Activated CD8-positive, alpha-beta memory T cell treated with anti-CD3 and anti-CD28 coated beads, Interleukin-2, amount 50 U/mL, for 24 hours (primary cell): ENCODE results near the gene DAB2IP.

Experiments
- DNase-seq: peaks from one replicate; pipeline ENCODE4 v3.0.0-alpha.2; 2020; ENCODE audit errors: extremely low read depth

The DAB2IP gene

DNA sequence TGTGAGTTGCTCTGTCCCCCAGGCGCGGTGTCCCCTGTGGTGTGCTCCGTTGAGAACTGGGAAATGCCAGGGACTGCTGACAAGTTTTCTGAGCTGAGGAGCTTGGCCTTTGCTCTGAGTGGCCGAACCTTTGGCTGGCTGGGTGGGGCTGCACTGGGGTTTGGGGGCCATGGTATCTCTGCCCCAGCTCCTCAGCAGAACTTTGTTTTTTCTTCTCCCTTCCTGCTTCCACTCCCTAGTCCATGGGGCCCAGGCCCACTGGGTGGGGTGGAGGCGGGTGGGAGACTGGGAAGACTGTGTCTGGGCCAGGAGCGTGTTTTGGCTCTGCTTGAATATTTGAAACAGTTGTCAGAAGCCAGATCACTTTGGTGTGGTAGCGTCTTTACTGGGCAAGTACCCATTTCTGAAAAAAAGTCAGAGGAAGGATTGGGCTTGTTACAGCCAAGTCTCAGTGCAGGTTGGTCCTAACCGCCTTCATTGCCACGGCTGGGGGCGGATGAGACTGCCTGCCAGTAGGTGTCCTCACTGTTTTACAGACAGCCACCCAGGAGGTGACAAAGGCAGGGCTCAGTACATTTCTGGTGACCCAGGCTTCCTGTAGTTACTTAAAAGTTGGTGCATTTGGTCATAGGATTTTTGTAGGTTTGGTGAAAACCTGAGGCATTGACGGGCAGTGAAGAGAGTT lies 92.7 kb downstream of the DAB2IP start:
- no peak for DNase-seq

- no peak for DNase-seq
Observed at GRCh38 chr9:121744687-121745395, 93.4 kb downstream of the DAB2IP start.

GRCh38 chr9:121745396-121745695 lies 93.9 kb downstream of the DAB2IP start:
- no peak for DNase-seq

GRCh38 chr9:121746411-121746810 lies 95.0 kb downstream of the DAB2IP start:
- no peak for DNase-seq

DNA sequence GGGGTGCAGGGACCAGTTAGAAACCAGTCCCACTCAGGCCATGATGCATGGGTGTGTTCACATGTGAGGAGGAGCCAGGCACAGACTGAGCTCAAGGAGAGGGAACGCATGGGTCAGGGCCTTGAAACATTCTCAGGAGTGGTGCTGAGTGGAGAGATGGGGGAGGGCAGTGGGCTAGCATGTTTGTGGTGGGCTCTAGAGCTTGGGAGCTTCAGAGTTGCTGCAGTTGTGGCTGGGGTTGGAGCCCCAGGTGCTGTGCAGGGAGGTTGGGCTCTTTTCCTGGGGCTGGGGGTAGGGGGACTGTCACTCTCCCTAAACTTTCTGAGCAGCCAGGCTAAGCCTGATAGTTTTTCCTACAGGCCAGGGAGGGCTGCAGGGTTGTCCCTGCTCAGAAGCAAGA lies 95.4 kb downstream of the DAB2IP start:
- DNase-seq = no peak

GRCh38 chr9:121748074-121748473 lies 96.6 kb downstream of the DAB2IP start:
- no peak for DNase-seq

DNA sequence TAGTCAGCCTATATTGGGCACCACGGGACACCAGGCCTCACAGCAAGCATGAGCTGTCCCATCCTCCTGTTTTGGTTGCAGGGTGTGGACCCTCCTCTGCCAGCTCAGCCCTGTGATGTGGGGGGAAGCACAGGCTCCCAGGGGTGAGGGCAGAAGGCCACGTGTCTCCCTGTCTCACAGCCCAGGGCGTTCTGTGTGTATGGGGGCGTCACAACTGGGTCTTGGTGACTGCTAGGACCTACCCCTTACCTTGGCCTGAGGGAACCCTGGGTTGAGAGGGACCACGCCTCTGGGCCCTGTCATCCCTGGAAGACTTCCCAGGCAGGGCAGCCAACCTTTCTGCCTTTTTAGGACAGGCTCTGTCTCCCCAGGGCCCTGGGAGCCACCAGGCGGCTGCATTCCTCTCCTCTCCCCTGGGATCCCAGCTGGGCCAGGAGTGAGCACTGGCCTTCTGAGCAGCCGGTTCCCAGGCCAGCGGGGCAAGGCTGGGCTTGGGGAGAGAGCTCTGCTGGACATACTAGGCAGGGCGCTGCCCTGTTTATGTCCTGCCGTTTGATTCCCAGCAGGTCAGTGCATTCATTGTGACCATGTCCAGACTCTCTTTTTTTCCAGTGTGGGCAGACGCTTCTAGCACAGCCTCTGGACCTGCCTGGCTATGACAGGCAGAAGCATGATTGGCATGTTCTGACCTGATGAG lies 97.4 kb downstream of the DAB2IP start:
- no peak for DNase-seq

DNA sequence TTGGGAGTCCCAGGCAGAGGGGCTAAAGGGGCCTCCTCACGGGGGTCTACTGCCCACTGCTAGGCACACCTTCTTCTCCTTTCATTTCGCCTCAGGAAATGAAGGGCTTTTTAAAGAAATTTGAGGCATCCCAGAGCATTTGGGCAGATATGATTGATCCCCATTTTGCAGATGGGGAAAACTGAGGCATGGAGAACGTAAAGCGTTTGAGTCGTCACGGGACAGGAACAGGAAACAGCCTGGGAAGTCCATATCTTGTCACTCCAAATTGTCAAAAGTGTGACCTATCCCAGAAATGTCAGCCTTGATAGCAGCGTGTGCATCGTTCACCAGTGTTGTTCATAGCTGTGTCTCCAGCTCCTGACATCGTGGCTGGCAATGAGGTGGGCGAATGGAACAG lies 98.2 kb downstream of the DAB2IP start:
- no peak for DNase-seq

DNA sequence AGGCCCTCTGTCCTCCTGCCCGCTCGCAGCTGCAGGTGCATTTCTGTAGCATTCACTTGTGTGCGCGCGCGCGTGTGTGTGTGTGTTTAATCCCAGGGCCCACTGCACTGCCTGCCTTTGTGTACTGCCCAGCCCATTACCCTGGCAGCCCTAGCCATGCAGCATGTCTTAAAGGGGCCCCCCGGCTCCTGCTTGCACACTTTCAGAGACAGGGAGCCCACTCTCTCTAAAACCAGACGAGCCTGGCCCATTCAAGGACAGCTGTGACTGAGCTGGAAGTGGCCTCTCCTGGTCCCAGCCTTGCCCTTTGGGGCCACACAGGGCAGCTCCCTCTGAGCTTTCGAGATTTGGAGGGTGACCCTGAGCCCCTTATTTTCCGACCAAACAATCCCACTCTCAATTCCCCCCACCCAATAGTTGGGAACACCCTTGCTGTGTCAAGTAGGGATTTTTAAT lies 98.9 kb downstream of the DAB2IP start:
- DNase-seq = no peak

- no peak for DNase-seq
Observed at GRCh38 chr9:121750715-121751623, 99.5 kb downstream of the DAB2IP start.

DNA sequence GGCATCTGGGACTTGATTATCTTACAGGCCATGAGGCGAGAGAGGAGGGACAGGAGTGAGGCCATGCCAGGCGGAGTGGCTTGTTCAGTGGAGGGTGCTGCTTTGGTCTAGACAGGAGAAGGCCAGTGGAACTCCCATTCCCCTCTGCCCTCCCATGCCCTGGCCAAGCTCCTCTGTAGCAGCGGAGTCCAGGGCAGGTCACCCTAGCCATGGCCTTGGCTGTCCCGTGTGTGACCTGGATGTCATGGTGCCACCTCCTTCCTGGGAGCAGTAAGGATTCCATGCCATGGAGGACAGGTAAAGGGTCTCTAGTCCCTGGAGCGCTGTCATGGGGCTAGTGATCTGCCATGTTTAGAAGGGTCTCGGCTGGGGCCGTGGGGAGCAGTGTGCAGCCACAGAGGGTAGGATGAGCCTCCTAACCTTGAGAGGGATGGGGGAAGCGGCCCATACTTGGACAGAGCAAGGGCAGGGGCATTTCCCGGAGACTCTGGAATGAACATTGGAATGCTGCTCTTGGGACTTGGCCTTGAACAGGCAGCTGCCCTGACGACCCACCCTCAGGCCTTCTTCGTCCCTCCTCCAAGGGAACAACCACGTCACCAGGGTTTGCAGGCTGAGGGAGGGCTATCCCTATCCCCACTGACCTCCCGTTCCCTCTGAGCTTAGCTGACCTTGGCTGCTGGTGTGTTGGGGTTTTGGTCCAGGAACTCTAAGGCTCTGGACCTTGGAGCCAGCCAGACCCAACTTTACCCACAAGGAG lies 100.4 kb downstream of the DAB2IP start:
- DNase-seq = no peak

GRCh38 chr9:121752929-121753328 lies 101.5 kb downstream of the DAB2IP start:
- no peak for DNase-seq

DNA sequence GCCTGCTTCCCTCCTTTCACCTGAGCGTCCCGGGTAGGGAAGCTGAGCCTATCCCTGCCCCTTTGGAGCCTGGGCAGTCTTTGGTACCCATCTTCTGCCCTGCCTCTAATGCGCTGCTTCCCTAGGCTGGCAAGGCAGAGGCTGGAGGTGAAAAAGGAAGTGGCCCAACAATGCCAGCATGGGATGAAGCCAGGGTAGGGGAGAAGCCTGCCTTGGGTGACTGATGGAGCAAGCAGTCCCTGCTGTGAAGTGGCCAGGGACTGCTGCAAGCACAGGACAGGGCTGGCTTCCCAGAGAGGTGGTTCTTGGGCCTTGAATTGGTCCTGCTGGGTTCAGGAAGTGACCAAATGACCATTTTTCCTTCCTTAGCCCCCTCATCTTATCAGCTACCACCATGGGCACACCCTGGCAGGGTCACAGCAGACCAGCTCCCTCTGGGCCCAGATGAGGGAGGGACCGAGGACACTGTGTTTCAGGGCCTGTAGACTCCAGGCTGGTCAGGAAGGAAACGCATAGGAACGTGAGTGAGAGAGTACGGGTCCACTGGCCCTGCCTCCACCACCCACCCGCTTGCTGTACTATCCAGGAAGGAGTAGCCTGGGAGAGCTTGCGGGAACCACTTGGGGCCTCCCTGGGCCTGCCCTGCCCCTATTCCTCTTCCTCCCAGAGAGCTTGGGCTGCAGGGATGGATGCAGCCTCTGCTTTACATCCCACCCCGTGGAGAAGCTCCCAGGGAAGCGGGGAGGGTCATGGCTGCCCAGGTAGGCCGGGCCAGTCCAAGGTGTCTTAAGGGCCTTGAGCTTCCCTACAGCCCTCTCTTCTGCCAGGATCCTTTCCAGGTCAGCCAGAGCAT lies 102.6 kb downstream of the DAB2IP start:
- no peak for DNase-seq

DNA sequence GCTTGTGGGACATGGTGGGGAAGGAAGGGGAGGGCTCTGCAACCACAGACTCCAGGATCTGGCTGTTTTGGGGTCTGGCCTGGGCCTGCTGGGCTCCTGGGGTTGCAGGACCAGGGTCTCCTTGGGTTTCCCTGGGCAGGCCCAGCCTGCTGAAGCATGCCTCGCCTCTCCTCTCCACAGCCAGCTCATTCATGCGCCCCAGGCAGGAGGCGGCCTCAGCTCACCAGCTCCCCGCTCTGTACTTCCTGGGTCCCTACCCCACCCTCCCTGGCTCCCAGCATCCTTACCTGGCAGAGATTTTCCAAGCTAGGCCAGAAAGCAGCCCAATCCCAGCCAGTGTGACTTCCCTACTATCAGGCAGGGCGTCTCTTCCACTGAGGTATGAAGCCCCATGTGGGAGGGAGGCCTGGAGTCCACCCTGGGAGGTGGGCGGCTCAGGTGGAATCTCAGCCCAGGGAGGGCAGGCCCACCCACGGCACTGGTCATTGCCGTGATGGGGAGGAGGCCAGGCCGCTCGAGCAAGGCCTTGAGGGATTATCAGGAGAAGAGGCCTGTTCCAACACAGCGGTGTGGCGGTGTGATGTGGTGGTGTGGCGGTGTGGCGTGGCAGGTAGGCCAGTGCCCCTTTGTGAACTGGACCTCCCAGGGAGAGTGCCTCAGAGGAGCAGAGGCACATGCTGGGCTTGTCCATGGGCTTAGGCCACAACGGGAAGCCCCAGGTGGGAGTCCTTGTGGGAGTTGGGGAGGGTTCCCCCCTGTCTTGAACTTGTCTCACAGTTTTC lies 103.4 kb downstream of the DAB2IP start:
- DNase-seq = no peak

DNA sequence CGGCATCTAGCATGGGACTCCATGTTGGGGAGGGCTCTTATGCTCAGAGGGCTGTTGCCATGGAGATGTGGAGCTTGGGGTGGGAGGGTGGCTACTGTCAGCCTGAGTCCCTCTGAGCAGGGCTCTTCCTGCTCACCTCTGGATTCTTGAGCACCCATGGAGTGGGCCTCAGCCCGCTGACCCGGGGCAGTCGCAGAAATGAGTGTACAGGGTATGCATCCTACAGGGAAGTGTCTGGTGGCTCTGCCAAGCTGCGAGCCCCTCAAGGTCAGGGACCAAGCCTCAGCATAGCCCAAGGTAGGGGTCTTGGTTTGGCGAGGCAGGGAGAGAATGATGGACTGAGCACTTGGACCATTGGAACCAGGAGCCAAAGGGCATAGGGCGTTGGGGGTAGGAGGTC lies 104.1 kb downstream of the DAB2IP start:
- no peak for DNase-seq

GRCh38 chr9:121756474-121757280 lies 105.2 kb downstream of the DAB2IP start:
- DNase-seq = no peak

DNA sequence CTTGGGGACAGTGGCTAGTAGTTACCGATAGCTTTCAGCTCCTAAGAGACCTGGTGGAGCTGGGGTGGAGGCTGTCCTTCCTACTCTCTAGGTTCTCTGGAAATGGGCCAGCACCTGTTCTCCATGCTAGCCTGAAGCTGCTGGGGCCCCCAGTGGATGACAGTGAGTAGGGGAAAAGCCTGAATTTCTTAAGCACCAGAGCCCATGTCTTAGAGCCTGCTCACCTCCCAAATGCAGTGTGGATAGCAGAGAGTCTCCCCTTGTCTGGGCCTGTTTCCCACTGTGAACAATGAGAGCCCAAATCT lies 105.8 kb downstream of the DAB2IP start:
- no peak for DNase-seq

GRCh38 chr9:121758693-121759092 lies 107.3 kb downstream of the DAB2IP start:
- DNase-seq = no peak

- no peak for DNase-seq
Observed at GRCh38 chr9:121759996-121760395, 108.6 kb downstream of the DAB2IP start.
